HCT116 (cell line): Measurements from ENCODE around the gene MED28. TPM values are rescaled to one million over a fixed set of nuclear protein-coding genes. Genes with fewer than 3 reads are reported as not detected.
A peak's percentile ranks its signal among the peaks of the same experiment; 100 is the strongest.

Experiments used
- ATAC-seq: fragments of 200-7000 bp; cut with Tn5 transposase; 2 replicates; pipeline ENCODE4 v1.9.1; 2020; ENCODE audit warnings: mild to moderate bottlenecking, moderate library complexity
- BruUV-seq: library from RNA; stranded (reverse); fragments of 400-500 nt; replicated peaks from 2 replicates; lab custom pipeline; 2021; lab: Mats Ljungman, UMichigan
- CTCF ChIA-PET: fragments of 300-600 bp; sonication (Branson Sonifier 250); formaldehyde crosslinking; loops from one replicate; lab custom pipeline; 2021; ENCODE audit warnings: antibody characterized with exemption; lab: Charles Lee
- POLR2A ChIA-PET: fragments of 300-600, 350-600 bp; sonication (Branson Sonifier 250); formaldehyde crosslinking; loops from one replicate; lab custom pipeline; 2021; ENCODE audit warnings: antibody characterized with exemption; lab: Charles Lee
- RAD21 ChIA-PET, 2 experiments: fragments of 300-600 bp; sonication (Branson Sonifier 250); formaldehyde crosslinking; loops; one replicate each; lab custom pipeline; 2023; ENCODE audit warnings: low total read pairs in 2 of 2; ENCODE audit not compliant: uncharacterized antibody in 2 of 2, unreplicated experiment in 2 of 2, low non-redundant PET in 1 of 2; lab: Charles Lee
- DNase-seq: peaks from one replicate; pipeline ENCODE4 v3.0.0-alpha.2; 2010; ENCODE audit warnings: low read depth, low spot score
- H2AFZ ChIP-seq: fragments of 200-600 bp; shearing (Covaris generic), sonication (generic); 2 replicates; pipeline ENCODE4 v1.6.1; 2017; ENCODE audit warnings: low read depth, mixed run types, mixed read lengths, antibody characterized with exemption, low read length; ENCODE audit not compliant: poor library complexity, severe bottlenecking
- H3K27ac ChIP-seq: 2 replicates; pipeline ENCODE4 v1.5.1; 2012; ENCODE audit warnings: low read depth, low read length
- H3K27me3 ChIP-seq: fragments of 200-600 bp; sonication (generic); 2 replicates; pipeline ENCODE4 v1.6.1; 2016; ENCODE audit warnings: mixed run types, low read length, mixed read lengths; ENCODE audit not compliant: insufficient read depth
- H3K36me3 ChIP-seq, 2 experiments: fragments of 200-500 bp in 1 of 2; fragments of 200-600 bp in 1 of 2; sonication (Bioruptor generic) in 1 of 2; sonication (generic) in 1 of 2; 2 replicates each; pipeline versions ENCODE4 v1.5.1 to v1.6.1; 2014 to 2016; ENCODE audit warnings: low read length in 2 of 2, inconsistent platforms in 1 of 2, mixed read lengths in 1 of 2, mixed run types in 1 of 2; ENCODE audit not compliant: insufficient read depth in 2 of 2, control insufficient read depth in 1 of 2
- H3K4me1 ChIP-seq, 2 experiments: fragments of 200-600 bp in 1 of 2; sonication (generic) in 1 of 2; 2 replicates each; pipeline versions ENCODE4 v1.5.1 to v1.6.1; 2012 to 2017; ENCODE audit warnings: low read length in 2 of 2, inconsistent platforms in 1 of 2, mild to moderate bottlenecking in 1 of 2, mixed read lengths in 1 of 2, mixed run types in 1 of 2, moderate library complexity in 1 of 2; ENCODE audit not compliant: insufficient read depth in 2 of 2, control insufficient read depth in 1 of 2
- H3K4me2 ChIP-seq: fragments of 200-600 bp; sonication (generic); 2 replicates; pipeline ENCODE4 v1.6.1; 2017; ENCODE audit warnings: mixed run types, low read length, mixed read lengths
- H3K4me3 ChIP-seq, 2 experiments: fragments of 200-600 bp in 1 of 2; sonication (generic) in 1 of 2; replicated peaks in 1 of 2; 2 replicates each; pipeline ENCODE4 v1.5.1; 2011 to 2016; ENCODE audit warnings: low read length in 2 of 2, control low read depth in 1 of 2, low read depth in 1 of 2, mild to moderate bottlenecking in 1 of 2, mixed read lengths in 1 of 2, mixed run types in 1 of 2
- H3K79me2 ChIP-seq: fragments of 200-600 bp; sonication (generic); 2 replicates; pipeline ENCODE4 v1.6.1; 2017; ENCODE audit warnings: mild to moderate bottlenecking, mixed run types, low read length, moderate library complexity, mixed read lengths; ENCODE audit not compliant: insufficient read depth
- H3K9ac ChIP-seq: fragments of 200-600 bp; sonication (generic); 2 replicates; pipeline ENCODE4 v1.6.1; 2016; ENCODE audit warnings: low read length, mixed read lengths
- H3K9me2 ChIP-seq: fragments of 200-600 bp; sonication (generic), shearing (Covaris generic); 2 replicates; pipeline ENCODE4 v1.6.1; 2017; ENCODE audit warnings: mixed run types, mild to moderate bottlenecking, moderate library complexity; ENCODE audit not compliant: insufficient read depth
- H3K9me3 ChIP-seq, 2 experiments: fragments of 200-500 bp in 1 of 2; fragments of 200-600 bp in 1 of 2; sonication (Bioruptor generic) in 1 of 2; sonication (generic) in 1 of 2; 2 replicates each; pipeline ENCODE4 v1.6.1; 2014 to 2017; ENCODE audit warnings: low read length in 2 of 2, mixed read lengths in 2 of 2, inconsistent platforms in 1 of 2, low read depth in 1 of 2, mild to moderate bottlenecking in 1 of 2, mixed run types in 1 of 2, moderate library complexity in 1 of 2; ENCODE audit not compliant: control insufficient read depth in 1 of 2, insufficient read depth in 1 of 2
- H4K20me1 ChIP-seq: fragments of 200-600 bp; sonication (generic), shearing (Covaris generic); 2 replicates; pipeline ENCODE4 v1.6.1; 2017; ENCODE audit warnings: mixed run types, mild to moderate bottlenecking, moderate library complexity; ENCODE audit not compliant: insufficient read depth
- CBX3 ChIP-seq: IDR thresholded peaks from 2 replicates; pipeline ENCODE4 v1.6.1; 2012; ENCODE audit warnings: low read depth
- CEBPB ChIP-seq: IDR thresholded peaks from 2 replicates; pipeline ENCODE4 v1.6.1; 2012; ENCODE audit warnings: low read depth
- EGR1 ChIP-seq: IDR thresholded peaks from 2 replicates; pipeline ENCODE4 v1.6.1; 2012; ENCODE audit warnings: low read depth
- ELF1 ChIP-seq: IDR thresholded peaks from 2 replicates; pipeline ENCODE4 v1.6.1; 2012; ENCODE audit warnings: low read depth, borderline replicate concordance
- EZH2 ChIP-seq: fragments of 200-600 bp; sonication (generic); IDR thresholded peaks from 2 replicates; pipeline ENCODE4 v1.6.1; 2017; ENCODE audit warnings: antibody characterized with exemption, mixed run types
- EZH2phosphoT487 ChIP-seq: fragments of 200-600 bp; IDR thresholded peaks from 2 replicates; pipeline ENCODE4 v1.6.1; 2018; ENCODE audit warnings: antibody characterized with exemption, borderline replicate concordance
- FOSL1 ChIP-seq: IDR thresholded peaks from 2 replicates; pipeline ENCODE4 v1.6.1; 2012; ENCODE audit warnings: low read depth
- POLR2A ChIP-seq: IDR thresholded peaks from 2 replicates; pipeline ENCODE4 v1.7.0; 2011; ENCODE audit warnings: borderline replicate concordance; ENCODE audit not compliant: insufficient read depth, insufficient read length; ENCODE audit errors: extremely low read depth
- RAD21 ChIP-seq: IDR thresholded peaks from 2 replicates; pipeline ENCODE4 v1.6.1; 2012; ENCODE audit warnings: low read depth, mild to moderate bottlenecking
- SIN3A ChIP-seq: IDR thresholded peaks from 2 replicates; pipeline ENCODE4 v1.6.1; 2012; ENCODE audit warnings: low read depth
- SP1 ChIP-seq: IDR thresholded peaks from 2 replicates; pipeline ENCODE4 v1.6.1; 2012; ENCODE audit warnings: low read depth
- SRF ChIP-seq: IDR thresholded peaks from 2 replicates; pipeline ENCODE4 v1.6.1; 2012; ENCODE audit warnings: low read depth
- TCF7L2 ChIP-seq: IDR thresholded peaks from 2 replicates; pipeline ENCODE4 v1.7.0; 2011; ENCODE audit warnings: borderline replicate concordance, inconsistent platforms; ENCODE audit not compliant: insufficient read depth, insufficient read length; ENCODE audit errors: extremely low read depth
- YY1 ChIP-seq: IDR thresholded peaks from 2 replicates; pipeline ENCODE4 v1.6.1; 2011; ENCODE audit warnings: low read length, low read depth, moderate library complexity, mild to moderate bottlenecking; ENCODE audit not compliant: insufficient replicate concordance; ENCODE audit errors: extremely low read depth
- ZNF274 ChIP-seq: fragments of 200-500 bp; sonication (Bioruptor generic); IDR thresholded peaks from 2 replicates; pipeline ENCODE4 v1.6.1; 2014; ENCODE audit warnings: mild to moderate bottlenecking, low read depth, low read length, inconsistent platforms
- intact Hi-C: fragments of 100-400 bp; cut with micrococcal nuclease; formaldehyde crosslinking; loops from 2 replicates; pipeline ENCODE4 v1.10.0; 2022
- total RNA-seq: library from RNA; stranded (reverse); gene quantifications from one replicate; pipeline ENCODE4 v1.2.1, GENCODE V29; 2021; ENCODE audit not compliant: unreplicated experiment
- TF ChIP-seq, protein P1 (sequence below): IDR thresholded peaks from 2 replicates; pipeline ENCODE4 v1.6.1; 2011; ENCODE audit warnings: mild to moderate bottlenecking, low read length, moderate library complexity; ENCODE audit not compliant: insufficient replicate concordance; ENCODE audit errors: extremely low read depth
- TF ChIP-seq, protein P2 (sequence below), 3 experiments: fragments of 200-600 bp in 1 of 3; sonication (generic) in 1 of 3; IDR thresholded peaks in 2 of 3; conservative IDR thresholded peaks in 1 of 3; 2 replicates each; pipeline ENCODE4 v1.5.1; 2012 to 2017; ENCODE audit warnings: low read depth in 2 of 3, low read length in 2 of 3, antibody characterized with exemption in 1 of 3, borderline replicate concordance in 1 of 3, control low read depth in 1 of 3, mild to moderate bottlenecking in 1 of 3, mixed read lengths in 1 of 3, mixed run types in 1 of 3, moderate library complexity in 1 of 3; ENCODE audit not compliant: insufficient read depth in 1 of 3
- TF ChIP-seq, protein P3 (sequence below): IDR thresholded peaks from 2 replicates; pipeline ENCODE4 v1.6.1; 2012
- TF ChIP-seq, protein P4 (sequence below): IDR thresholded peaks from 2 replicates; pipeline ENCODE4 v1.6.1; 2012
- TF ChIP-seq, protein P5 (sequence below): IDR thresholded peaks from 2 replicates; pipeline ENCODE4 v1.6.1; 2012; ENCODE audit warnings: low read depth

Gene MED28
- total RNA-seq, 1 experiment from 2014 or later = 48.8 TPM

DNA sequence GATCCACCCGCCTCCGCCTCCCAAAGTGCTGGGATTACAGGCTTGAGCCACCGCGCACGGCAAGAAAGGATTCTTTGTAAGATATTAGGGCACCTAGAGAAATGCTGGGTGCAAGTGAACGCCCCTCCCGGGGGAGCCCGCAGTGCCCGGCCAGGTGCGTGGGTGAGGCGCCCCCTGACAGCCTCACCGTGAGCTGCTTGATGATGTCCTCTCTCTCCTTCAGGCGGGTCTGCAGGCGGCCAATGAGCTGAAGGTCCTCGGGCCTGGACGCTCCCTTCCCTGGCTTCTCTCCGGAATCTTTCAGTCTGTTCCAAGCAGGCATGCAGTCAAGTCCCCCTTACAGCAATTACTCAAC is 21.9 kb downstream of the MED28 start:
- no peaks in the 10 kb centered on the region for H3K9me3 ChIP-seq
- no peak for TF ChIP-seq TCF7L2
- no peak for TF ChIP-seq EZH2
- no peak for TF ChIP-seq CEBPB
- TF ChIP-seq EZH2phosphoT487 = no peak
- TF ChIP-seq FOSL1 = no peak
- no peak for TF ChIP-seq SP1
- TF ChIP-seq ZNF274 = no peak
- TF ChIP-seq EGR1 = no peak
- TF ChIP-seq, protein P1, sequence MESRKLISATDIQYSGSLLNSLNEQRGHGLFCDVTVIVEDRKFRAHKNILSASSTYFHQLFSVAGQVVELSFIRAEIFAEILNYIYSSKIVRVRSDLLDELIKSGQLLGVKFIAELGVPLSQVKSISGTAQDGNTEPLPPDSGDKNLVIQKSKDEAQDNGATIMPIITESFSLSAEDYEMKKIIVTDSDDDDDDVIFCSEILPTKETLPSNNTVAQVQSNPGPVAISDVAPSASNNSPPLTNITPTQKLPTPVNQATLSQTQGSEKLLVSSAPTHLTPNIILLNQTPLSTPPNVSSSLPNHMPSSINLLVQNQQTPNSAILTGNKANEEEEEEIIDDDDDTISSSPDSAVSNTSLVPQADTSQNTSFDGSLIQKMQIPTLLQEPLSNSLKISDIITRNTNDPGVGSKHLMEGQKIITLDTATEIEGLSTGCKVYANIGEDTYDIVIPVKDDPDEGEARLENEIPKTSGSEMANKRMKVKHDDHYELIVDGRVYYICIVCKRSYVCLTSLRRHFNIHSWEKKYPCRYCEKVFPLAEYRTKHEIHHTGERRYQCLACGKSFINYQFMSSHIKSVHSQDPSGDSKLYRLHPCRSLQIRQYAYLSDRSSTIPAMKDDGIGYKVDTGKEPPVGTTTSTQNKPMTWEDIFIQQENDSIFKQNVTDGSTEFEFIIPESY = no peak
- no peak for TF ChIP-seq YY1
- TF ChIP-seq ELF1 = no peak
- TF ChIP-seq, protein P2, sequence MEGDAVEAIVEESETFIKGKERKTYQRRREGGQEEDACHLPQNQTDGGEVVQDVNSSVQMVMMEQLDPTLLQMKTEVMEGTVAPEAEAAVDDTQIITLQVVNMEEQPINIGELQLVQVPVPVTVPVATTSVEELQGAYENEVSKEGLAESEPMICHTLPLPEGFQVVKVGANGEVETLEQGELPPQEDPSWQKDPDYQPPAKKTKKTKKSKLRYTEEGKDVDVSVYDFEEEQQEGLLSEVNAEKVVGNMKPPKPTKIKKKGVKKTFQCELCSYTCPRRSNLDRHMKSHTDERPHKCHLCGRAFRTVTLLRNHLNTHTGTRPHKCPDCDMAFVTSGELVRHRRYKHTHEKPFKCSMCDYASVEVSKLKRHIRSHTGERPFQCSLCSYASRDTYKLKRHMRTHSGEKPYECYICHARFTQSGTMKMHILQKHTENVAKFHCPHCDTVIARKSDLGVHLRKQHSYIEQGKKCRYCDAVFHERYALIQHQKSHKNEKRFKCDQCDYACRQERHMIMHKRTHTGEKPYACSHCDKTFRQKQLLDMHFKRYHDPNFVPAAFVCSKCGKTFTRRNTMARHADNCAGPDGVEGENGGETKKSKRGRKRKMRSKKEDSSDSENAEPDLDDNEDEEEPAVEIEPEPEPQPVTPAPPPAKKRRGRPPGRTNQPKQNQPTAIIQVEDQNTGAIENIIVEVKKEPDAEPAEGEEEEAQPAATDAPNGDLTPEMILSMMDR (IDR thresholded peaks at IDR 0.05 in 2 of 3, conservative IDR thresholded peaks at IDR 0.05 in 1 of 3; ENCODE audit: borderline replicate concordance in 1 of 3, insufficient read depth in 1 of 3, low read depth in 2 of 3, low read length in 2 of 3) = no peak
- no peak for TF ChIP-seq POLR2A
- TF ChIP-seq RAD21 = no peak
- TF ChIP-seq SRF = no peak
- TF ChIP-seq, protein P3, sequence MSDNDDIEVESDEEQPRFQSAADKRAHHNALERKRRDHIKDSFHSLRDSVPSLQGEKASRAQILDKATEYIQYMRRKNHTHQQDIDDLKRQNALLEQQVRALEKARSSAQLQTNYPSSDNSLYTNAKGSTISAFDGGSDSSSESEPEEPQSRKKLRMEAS = no peak
- no peak for TF ChIP-seq SIN3A
- TF ChIP-seq CBX3 = no peak
- TF ChIP-seq, protein P4, sequence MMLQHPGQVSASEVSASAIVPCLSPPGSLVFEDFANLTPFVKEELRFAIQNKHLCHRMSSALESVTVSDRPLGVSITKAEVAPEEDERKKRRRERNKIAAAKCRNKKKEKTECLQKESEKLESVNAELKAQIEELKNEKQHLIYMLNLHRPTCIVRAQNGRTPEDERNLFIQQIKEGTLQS = no peak
- TF ChIP-seq, protein P5, sequence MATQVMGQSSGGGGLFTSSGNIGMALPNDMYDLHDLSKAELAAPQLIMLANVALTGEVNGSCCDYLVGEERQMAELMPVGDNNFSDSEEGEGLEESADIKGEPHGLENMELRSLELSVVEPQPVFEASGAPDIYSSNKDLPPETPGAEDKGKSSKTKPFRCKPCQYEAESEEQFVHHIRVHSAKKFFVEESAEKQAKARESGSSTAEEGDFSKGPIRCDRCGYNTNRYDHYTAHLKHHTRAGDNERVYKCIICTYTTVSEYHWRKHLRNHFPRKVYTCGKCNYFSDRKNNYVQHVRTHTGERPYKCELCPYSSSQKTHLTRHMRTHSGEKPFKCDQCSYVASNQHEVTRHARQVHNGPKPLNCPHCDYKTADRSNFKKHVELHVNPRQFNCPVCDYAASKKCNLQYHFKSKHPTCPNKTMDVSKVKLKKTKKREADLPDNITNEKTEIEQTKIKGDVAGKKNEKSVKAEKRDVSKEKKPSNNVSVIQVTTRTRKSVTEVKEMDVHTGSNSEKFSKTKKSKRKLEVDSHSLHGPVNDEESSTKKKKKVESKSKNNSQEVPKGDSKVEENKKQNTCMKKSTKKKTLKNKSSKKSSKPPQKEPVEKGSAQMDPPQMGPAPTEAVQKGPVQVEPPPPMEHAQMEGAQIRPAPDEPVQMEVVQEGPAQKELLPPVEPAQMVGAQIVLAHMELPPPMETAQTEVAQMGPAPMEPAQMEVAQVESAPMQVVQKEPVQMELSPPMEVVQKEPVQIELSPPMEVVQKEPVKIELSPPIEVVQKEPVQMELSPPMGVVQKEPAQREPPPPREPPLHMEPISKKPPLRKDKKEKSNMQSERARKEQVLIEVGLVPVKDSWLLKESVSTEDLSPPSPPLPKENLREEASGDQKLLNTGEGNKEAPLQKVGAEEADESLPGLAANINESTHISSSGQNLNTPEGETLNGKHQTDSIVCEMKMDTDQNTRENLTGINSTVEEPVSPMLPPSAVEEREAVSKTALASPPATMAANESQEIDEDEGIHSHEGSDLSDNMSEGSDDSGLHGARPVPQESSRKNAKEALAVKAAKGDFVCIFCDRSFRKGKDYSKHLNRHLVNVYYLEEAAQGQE = no peak
- POLR2A ChIA-PET = no interaction called here
- peaks cover 15 to 27% of the 10 kb centered on the region in 2 experiments for H3K36me3 ChIP-seq
- no peak overlapping the region for H3K4me3 ChIP-seq
- no peaks in the 10 kb centered on the region for H3K27me3 ChIP-seq
- no peak overlapping the region for H3K27ac ChIP-seq
- no peaks in the 10 kb centered on the region for H3K4me1 ChIP-seq
- no peak overlapping the region for H3K4me2 ChIP-seq
- H2AFZ ChIP-seq = no peak overlapping the region
- no peak overlapping the region for H3K9ac ChIP-seq
- CTCF ChIA-PET = interaction anchor here (1.0 to 2.8 kb wide), 2 partner anchors 88 to 164 kb away, joined by 5 to 11 read pairs; no protein-coding TSS in a partner anchor
- DNase-seq (no peak), ATAC-seq (peak; percentile 41)
- BruUV-seq = no TSS peak
- no peaks in the 10 kb centered on the region for H4K20me1 ChIP-seq
- RAD21 ChIA-PET = no interaction called here
- H3K9me2 ChIP-seq = no peaks in the 10 kb centered on the region
- intact Hi-C loops = loop anchor here (1.0 kb wide), 2 partner anchors 87 to 124 kb away; partner anchors contain the start of gene QDPR
- peaks cover 6% of the 10 kb centered on the region for H3K79me2 ChIP-seq
